NK-92 treated with Interleukin-12 subunit alpha and Interleukin-12 subunit beta, amount 100 ng/mL, for 24 hours (cell line): Measurements from ENCODE around the gene SPATS2L.

ENCODE experiments used
- DNase-seq: peaks from one replicate; lab custom pipeline; 2025; lab: John Stamatoyannopoulos, UW

The SPATS2L gene

GRCh38 chr2:200297989-200298388 lies 8.5 kb upstream of the SPATS2L start:
- no peak for DNase-seq

- no peak for DNase-seq
These were observed 7.7 kb upstream of the SPATS2L start for GRCh38 chr2:200298816-200299215.

- no peak for DNase-seq
These were observed 6.4 kb upstream of the SPATS2L start for GRCh38 chr2:200300065-200300464.

- DNase-seq, result no peak
These were observed 5.7 kb upstream of the SPATS2L start for GRCh38 chr2:200300638-200301314.

- DNase-seq, result no peak
These were observed 4.3 kb upstream of the SPATS2L start for GRCh38 chr2:200301953-200302858.

GRCh38 chr2:200302940-200303727 lies 3.4 kb upstream of the SPATS2L start:
- no peak for DNase-seq

GRCh38 chr2:200305797-200306195 lies 697 bp upstream of the SPATS2L start:
- no peak for DNase-seq

GRCh38 chr2:200306931-200307723 lies 634 bp downstream of the SPATS2L start:
- peak; percentile 9 for DNase-seq

- DNase-seq, result no peak
These were observed 1.4 kb downstream of the SPATS2L start for GRCh38 chr2:200307724-200308545.

GRCh38 chr2:200308546-200309295 lies 2.2 kb downstream of the SPATS2L start:
- DNase-seq, result no peak

- no peak for DNase-seq
These were observed 3.0 kb downstream of the SPATS2L start for GRCh38 chr2:200309296-200310049.

GRCh38 chr2:200310545-200310971 lies 4.1 kb downstream of the SPATS2L start:
- no peak for DNase-seq

- no peak for DNase-seq
These were observed 4.6 kb downstream of the SPATS2L start for GRCh38 chr2:200311139-200311538.

- no peak for DNase-seq
These were observed 8.6 kb downstream of the SPATS2L start for GRCh38 chr2:200314976-200315567.

GRCh38 chr2:200317975-200318374 lies 11.5 kb downstream of the SPATS2L start:
- no peak for DNase-seq

- no peak for DNase-seq
These were observed 12.5 kb downstream of the SPATS2L start for GRCh38 chr2:200318940-200319435.

GRCh38 chr2:200319548-200320337 lies 13.2 kb downstream of the SPATS2L start:
- DNase-seq, result no peak

GRCh38 chr2:200320344-200320743 lies 13.9 kb downstream of the SPATS2L start:
- no peak for DNase-seq
